Stimulated activated CD4-positive, alpha-beta T cell treated with anti-CD3 and anti-CD28 coated beads, Interleukin-2, amount 100 ng/mL, for 48 hours (primary cell): ENCODE measurements around the gene EXOSC2.

ENCODE experiments used
- DNase-seq, 2 donors: peaks; one replicate each; pipeline ENCODE4 v3.0.0-alpha.2; 2020

The EXOSC2 gene

GRCh38 chr9:130740218-130741023 is 46.8 kb downstream of the EXOSC2 start:
- DNase-seq = no peak

DNA sequence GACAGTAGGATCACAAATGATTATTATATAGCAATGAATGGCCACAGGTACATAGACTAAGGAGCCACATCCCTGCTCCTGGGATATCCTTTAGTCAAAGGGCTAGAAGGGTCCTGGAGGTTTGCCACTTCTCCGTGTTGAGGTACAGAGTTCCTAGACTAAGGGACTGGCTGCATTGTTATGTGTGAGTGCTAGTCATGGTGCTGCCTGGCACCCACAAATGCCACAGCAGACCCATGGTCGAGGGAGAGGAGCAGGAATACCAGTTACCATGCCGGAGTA is 47.4 kb downstream of the EXOSC2 start:
- DNase-seq = no peak

DNA sequence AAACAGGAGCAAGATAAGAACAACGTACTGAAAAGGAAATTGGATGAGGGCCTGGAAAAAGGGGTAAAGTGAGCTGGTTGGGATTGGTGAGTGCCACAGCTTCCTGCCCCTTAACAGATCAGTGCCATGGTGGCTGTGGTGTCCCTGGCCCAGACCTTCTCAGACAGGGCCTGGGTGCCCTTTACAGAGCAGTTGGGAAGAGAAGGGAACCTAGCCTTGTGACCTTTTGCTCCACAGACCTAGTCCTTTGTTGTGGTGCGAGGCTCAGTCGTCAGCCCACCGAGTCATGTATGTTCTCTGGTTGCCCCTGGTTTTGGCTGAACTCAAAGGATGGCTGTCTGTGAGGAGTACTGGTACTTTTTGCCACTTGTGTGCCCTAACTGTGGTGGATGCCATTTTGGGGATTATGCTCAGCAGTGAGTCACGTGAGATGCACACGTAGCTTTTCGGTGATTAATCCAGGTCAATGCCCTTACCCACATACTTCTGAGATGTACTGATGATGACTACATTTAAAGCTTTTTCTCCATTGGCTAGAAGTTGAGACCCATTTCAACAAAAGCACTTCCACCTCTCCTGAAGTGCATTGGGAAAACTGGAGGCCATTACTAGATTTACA is 48.4 kb downstream of the EXOSC2 start:
- DNase-seq = no peak

GRCh38 chr9:130743656-130744055 is 50.1 kb downstream of the EXOSC2 start:
- DNase-seq = no peak

GRCh38 chr9:130745210-130745800 is 51.7 kb downstream of the EXOSC2 start:
- DNase-seq = no peak

DNA sequence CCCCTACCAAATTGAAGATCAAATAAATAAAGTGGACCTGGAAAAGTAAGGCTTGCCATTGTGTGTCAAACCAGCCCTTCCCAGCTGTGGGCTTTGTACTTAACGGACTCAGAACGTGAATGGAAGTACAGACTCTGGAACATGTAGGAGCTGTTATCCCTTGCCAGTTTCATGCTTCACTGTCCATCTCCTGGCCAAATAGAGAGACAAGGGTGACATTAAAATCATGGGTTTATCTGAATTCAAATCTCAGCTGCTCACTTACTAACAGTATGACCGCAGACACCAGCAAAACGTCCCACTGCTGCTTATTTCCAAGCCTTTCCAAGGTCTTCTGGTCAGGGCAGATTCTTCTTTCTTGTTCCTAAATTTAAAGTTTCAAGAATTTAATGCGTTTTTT is 52.2 kb downstream of the EXOSC2 start:
- no peak for DNase-seq

GRCh38 chr9:130746434-130747212 is 53.0 kb downstream of the EXOSC2 start:
- DNase-seq = no peak

DNA sequence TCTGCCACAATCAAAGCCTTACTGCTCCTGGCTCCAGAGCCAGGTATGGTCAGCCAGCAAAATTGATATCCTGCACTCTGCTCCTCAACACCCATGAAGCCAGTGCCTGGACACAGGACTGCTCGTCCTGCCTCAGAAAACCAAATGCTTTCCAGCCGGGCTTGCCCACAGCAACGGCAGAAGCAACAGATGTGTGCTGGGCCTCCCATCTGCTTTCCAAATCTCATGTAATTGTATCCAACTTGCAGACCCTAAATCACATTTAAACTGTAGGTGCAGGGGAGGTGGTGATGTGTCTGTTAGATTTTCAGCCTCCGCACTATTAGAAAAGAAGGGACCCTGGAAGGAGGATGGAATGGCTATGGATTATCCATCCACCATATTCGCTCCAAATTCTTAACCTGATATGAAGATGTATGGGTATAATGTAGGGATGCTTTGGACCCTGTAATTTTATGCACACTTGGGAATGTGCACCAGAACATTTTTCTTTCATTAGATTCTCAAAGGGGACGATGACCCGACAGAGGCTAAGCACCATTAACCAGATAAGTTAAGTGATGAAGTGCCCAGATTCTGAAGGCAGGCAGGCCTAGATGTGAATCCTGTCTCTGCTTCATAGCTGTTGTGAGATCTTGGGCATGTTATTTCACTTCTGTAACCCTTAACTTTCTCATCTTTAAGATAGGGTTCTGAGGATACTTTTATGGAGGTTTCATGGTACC is 58.2 kb downstream of the EXOSC2 start:
- DNase-seq = no peak
